Dedifferentiated amniotic fluid mesenchymal stem cell (primary cell): ENCODE measurements around the gene CKS1B.

ENCODE experiments used
- DNase-seq: peaks from one replicate; pipeline ENCODE4 v3.0.0-alpha.2; 2016; ENCODE audit errors: extremely low spot score

The CKS1B gene

DNA sequence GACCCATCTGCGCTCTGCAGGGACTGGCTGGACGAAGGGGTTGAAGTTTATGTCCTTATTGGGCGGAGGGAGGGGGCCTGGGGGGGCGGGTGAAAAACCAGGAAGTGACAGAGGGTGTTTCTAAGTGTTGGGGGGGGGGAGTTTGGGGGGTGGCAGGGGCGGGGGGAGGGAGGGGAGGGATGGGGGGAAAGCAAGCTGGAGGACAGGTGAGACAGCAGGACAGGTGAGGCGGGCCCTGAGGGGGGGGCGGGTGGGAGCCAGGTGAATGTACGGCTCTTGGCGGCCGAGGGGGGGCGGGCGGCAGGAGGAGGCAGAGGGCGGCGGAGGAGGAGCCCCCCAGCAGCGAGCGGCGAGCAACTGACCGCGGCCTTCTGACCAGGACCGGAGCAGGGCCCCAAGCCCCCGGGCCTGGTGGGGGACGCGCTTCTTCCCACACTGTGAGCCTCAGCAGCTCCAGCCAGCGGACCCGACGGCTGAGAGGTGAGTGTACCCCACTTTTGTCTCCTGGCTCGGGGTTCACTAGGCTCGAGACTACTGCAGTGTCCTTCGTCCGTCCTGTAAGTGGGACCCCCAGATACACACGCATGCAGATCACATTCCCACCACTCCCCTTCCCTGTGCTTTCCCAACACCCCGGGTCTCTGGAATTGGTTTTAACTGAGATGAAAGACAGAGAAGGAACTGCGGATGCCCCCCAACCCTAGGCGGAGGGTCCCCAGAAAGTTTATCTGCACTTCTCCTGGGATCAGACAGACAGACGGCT, 28.2 kb downstream of the CKS1B start, which contains the start of gene ZBTB7B:
ZBTB7B (plus strand) TSS at position 339 of the 763 bp plus-strand sequence. CDS start 11,859 bp downstream, outside the sequence.
- DNase-seq = no peak

DNA sequence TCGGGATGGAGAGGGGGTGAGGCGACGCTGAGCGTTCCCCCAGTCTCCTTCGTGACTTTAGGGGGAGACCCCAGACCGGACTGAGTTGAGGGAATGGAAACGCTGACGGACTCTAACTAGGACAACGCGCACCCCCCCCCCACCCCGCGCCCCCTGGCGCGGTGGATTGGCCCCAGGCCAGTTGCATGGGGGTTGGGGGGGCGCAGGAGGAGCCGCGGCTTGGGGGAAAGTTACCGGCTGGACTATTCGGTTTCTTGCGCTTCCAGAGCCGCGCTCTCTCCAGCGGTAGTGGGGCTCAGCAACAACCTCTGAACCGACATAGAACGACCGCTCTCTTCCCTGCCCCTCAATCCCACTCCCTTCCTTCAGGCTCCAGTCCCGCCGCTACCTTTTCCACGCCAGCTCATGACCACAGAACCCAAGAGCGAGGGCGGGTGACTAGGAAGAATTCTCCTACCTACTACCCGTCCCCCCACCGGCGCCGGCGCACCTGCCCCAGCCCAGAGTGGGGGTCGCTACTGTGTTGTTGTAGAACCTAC, 28.8 kb downstream of the CKS1B start:
- DNase-seq = no peak

DNA sequence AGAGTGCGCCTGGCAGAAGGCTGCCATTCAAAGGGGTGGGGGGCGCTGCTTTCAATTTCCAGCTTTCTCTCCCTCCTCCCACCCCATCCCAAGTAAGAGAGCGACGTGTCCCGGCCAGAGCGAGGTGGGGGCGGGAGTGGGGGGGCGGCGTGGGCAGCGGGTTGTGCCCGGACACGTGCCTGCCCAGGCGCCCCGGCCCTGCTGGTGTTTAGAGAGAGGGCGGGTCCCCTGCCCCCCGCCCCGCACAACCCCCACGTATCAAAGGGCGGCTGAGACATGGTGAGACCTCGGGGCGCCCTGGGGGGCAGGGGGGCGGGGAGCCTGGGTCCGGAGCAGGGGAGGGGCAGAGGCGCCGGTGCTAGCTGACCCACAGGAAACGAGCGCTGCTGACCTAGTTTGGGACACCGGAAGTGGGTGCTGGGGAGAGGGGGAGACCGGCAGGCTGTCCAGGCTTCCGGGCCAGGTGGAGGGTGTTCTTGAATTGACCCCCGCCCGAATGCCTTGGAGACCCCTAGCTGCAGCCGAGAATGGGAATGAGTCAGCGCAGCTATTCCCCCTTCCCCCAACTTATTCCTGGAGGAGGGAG, 29.4 kb downstream of the CKS1B start:
- no peak for DNase-seq

DNA sequence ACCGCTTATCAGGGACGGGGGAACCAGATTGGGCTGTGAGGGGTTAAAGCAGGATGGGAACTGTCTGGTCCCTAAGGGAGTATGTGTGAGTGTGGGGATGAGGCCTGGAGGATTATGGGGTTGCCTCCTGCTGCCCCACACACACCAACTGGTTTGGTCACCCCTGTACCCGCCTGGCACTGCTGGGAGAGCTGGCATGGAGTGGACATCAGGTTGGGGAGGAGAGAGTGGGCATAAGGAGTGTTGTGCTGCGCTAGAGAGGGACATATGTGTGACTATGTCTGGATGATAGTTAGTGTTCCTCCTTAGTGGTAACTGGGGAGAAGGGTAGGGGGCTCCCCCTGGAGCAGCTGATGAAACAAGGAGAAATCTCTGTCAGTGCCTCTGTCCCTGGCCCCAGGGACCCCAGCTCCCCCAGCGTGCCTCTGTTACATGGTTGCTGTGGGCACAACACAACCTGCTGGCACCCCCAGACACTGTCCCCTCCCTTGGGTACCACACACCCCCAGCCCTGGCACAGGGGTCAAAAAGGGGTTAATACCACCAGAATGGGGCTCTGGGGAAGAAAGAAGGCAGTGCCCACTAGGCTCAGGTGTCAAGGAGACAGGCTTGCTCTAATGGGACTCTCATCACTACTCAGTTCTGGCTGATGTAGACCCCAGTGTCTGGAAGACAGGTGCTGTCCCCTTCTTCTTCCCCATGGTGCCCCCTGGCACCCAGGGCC, 30.0 kb downstream of the CKS1B start:
- DNase-seq = no peak

DNA sequence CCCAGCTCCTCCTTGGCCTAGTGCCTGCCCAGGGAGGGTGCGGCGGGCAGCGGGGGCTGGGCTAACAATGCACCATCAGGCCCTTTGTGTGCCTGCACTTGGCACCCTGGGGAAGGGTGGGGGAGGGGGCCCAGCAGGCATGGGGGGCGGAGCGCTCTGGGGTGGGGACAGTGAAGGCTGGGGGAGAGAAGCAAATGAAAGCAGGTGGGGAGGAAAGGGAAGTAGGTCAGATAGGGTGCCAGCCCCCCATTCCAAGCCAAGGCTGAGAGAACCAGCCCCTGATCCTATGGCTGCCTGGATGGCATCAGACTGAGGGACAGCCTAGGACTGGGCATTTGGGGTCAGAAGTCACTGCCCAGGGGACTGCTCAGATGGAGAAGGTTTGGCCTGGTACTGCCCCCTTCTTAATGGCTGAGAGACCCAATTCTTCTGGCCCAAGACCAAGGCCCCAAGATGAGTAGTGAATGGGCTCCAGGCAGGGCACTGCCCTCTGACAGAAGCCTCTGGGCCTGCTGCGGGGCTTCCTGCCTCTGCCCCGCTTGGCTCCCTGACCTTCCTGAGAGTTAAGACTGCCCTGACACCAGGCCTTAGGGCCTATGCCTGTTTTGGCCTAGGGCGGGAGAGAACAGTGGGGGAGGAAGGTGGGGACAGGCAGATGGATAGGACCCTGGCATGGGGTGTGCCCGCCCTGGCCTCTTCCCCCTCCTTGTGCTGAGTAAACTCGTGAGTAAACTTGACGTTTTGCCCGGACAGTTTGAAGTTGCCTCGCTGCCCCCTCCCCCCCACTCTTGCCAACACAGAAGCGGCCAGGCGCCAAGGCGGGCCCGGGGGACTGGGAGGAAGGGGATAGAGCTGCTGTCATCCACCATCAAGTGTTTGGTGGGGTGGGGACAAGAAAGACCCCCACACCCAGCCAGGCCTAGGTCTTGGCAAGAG, 30.9 kb downstream of the CKS1B start:
- no peak for DNase-seq

DNA sequence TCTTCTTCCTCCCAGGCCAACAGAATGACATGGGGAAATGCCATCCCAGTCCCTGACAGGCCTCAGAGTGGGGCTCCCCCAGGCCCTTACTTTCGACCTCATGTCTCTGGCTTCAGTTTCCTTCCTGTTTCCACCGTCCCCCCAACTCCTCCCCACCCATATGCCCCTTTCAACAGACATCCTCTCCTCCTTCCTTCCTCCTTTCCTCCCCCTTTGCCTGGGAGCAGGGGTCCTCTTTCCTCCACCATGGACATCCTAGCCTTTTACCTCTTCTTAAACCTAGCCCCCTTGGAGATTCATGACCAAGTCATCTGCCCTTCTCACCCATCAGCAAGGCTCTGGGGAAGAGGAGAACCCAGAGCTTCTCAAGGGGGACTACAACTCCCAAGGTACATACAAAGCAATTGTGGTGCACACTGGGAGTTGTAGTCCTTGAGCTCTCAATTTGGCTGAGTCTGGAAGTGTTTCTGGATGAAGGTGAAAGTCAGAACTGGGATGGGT, 32.2 kb downstream of the CKS1B start:
- DNase-seq = no peak

DNA sequence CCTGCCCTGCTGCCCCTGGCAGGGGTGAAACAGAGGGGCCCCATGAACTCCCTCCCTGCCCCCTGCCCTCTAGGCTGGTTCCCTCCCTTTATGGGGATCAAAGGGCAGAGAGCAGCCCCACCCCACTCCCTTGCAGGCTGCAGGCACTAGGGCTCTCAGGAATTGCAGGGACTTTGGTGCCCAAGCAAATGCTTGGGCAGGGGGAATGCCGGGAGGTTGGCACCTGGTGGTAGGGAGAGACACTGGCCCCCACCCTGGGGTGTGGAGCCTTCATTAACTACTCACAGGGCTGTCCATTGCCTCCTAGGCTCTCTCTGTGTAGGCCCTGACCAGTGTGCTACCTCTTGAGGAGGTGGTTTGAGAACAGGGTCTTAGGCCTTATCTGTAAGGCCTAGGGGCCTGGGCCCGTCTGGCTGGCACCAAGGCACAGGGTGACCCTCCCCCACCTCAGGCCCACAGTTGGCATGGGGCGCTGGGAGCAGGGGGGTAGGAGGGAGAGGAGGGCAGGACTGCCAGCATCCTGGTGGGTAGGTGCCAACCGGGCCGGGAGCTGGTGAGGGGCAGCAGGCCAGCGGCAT, 32.9 kb downstream of the CKS1B start:
- DNase-seq = no peak

DNA sequence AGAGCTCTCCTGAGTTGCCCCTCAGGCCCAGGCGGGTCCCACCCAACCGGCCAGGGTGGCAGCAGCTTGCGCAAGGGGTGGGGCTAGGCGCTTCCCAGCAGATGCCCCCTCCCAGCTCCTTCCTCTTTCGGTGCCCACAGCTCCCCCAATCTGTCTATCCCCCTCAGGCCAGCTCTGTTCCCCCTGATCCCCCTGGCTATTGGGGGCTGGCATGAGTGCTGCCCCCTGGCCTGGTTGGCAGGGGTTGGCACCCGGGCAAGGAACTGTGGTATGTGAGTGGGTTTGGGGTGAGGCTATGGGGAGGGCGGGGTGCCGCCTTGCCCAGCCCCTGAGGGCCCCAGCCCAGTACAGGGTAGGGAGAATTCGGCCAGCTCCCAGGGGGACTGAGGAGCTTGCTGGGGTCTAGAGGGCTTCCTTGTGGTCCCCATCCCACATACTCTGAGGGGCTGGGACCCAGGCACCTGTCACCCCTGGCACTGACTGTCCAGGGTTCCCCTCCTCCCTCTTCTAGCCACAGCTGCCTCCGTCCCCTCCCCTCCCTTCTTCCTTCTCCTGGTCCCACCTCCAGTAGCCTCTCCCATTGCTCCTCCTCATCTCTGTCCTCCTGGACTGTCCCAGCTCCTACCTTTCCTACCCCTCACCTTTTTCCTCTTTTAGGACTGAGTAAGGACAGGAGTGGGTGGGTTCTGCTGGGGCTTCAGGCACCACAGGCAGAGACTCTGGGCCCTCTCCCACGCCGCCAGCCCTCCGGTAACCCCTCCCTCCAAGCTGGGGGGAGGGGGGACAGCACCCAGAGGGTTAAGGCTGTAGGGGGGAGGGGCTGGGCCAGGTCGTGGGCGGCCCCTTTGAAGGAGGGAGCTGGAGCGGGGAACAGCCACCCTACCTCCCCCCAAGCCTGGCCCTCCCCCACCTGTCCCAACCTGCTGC, 33.8 kb downstream of the CKS1B start:
- DNase-seq = no peak

DNA sequence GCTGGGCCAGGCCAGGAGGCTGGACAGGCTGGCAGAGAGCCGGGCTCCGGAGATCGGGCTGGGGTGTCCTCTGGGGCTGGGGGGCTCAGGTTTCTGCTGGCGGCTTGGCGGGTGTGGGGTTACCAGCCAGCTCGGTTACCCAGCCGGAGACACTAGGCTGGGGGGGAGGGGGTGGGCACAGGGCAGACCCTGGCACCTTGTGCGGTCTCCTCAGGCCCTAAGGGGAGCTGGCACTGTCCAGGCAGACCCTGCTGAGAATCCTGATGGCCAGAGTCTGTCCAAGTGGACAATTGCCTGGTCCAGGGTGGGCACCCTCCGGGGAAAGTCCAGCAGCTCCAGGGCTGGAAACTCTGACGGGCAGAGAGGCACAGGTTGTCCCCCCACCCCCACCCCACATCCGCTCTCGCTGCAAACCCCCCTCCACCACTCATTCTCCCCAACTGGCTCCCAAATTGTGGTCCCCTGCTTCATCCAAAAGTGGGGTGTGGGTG, 34.8 kb downstream of the CKS1B start:
- DNase-seq = no peak

DNA sequence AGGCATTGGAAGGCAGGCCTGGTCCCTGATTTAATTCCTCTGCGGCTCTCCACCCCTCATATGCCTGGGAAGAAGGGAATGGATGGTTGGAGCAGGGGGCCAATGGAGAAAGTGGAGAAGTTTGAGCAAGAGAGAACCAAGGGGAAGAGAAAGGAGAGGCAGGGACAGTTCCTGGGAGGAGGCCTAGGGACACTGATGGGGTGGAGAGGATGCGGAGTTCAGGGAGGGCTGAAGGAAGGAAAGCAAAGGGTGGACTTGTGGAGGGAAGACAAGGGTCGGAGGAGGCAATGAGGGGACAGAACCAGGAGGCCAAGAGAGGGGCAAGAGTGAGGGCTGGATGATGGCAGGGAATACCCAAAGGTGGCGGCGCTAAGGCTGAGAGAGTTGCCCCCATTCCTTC, 35.3 kb downstream of the CKS1B start:
- no peak for DNase-seq

DNA sequence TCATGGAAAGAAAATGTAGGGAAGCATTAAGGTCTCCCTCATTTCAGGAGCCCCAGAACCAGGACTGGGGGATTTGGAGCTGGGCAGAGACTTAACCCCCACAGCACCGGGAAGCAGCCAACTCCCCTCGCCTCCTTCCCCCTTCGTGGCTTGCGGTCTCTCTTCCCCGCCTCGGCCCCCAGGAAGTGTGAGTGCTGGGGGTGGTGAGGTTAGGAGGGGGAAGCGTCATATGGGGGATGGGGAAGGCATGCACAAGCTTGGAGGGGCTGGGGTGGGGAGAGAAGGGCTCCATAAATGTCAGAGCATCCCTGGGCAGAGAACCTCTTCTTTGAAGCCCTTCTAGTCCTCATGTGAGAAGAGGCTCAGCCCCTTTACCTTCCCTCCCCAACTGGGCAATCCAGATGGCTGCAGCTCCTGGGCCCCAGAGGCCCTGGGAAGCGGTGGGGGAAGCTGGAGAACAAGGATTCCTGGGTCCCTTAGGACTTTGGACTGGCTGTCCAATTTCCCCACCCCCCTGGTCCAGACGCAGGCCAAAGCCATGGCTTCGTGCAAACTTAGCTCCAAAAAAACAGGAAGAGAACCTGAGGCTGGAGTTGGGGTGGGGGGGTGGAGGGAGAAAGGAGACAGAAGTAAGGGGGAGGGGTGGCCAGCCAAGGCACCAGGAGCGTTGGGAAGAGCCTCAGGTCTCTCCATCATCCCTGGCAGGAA, 35.9 kb downstream of the CKS1B start:
- DNase-seq = no peak

DNA sequence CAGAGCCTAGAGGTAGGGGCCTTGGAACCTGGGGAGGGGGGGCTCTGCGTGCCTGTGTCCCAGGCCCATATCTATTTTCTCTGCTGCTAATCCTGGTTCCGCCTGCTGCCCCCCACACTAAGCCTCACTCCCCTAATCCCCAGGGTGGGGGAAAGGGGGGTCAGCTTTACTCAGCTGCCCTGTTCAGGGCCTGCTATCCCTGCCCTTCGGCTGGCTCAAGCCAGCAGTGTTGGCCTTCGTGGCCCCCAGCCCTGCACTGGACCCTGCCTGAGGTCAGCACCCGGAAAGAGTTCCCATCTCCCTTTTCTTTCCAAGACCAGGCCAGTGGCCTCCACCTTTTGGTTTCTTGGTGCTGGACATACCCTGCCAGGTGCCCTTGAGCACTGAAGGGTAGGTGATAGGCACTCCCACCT, 36.5 kb downstream of the CKS1B start:
- no peak for DNase-seq

DNA sequence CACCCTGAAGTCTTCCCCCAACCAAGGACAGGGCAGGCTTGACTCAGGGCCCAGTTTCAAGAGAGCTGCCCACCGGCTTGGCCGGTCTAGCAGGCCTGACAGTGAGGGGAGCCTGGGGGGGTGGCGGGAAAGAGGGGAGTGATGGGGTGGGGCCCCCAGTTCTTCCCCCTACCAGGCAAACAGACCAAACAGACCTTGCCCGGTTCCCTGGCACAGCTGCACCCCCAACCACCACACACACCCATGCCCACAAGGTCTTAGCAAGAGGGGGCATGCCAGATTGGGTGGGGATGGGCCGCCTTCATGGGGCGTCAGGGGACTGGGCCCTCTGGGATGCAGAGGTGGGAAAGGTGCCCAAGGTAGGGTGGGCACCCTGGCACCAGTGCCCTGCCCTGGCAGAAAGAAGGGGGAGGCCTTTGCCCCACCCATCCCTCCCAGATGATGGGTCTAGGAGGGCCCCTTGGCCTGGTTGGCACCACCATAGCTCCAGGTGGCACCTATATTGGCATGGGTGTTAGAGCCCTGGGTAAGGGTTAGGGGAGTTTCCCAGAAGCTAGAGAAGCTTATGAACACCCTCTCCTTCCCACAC, 37.0 kb downstream of the CKS1B start:
- DNase-seq = no peak

DNA sequence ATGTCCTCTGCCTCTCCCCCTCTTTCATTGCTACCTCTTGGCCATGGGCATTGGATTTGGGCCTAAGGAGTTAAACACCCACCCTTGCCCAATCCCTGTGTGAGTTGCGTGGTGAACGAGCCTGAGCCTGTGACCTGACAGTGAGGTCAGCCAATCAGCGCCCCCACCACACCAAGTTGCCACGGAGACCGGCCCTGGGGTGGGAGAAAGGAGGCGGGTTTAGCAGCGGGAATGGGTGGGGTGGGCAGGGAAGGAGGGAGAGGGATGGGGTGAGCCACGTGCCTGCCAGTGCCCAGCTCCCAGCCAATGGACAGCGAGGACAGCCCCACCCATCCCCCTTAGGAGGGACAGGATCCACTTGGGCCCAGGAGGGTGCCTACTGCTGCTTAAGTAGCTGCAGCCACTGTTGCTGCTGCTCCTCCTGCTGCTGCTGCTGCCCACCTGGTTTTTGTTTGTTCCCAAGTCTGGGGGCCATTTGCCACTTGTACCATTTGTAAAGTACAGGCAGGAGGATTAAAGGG, 37.6 kb downstream of the CKS1B start:
- DNase-seq = no peak

DNA sequence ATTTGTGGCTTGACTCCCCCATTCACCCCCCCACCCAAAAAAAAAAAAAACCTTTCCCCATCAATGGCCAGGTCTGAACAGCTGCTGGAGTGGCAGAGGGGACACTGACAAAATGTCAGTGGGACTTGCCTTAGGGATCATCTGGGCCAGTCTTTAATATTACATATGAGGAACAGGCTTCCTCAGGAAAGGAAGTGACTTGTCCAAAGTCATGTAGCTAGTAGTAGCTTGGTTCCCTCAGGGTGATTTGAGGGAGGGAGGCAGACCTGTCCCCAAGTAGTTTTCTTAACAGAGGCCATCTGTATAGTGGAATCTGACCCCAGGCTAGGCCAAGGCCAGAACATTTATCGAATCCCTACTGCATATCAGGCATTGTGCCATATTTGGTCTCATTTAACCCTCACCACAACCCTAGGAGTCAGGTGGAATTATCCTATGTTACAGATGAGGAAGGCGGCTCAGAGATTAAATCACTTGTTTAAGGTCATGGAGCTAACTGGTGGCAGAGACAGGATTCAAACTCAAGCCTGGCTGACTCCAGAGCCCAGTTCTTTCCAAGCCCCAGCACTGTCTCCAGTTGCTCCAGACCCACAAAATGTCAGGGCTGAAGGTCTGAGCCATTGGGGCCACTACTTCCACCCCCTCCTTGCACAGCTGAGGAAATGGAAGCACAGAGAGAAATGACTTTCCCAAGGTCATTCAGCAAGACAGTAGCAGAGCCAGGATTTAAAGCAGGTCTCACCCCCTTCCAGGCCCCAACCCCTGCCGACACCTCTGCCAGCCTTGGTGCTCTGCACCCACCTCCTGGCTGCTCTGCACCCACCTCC, 38.5 kb downstream of the CKS1B start:
- no peak for DNase-seq

DNA sequence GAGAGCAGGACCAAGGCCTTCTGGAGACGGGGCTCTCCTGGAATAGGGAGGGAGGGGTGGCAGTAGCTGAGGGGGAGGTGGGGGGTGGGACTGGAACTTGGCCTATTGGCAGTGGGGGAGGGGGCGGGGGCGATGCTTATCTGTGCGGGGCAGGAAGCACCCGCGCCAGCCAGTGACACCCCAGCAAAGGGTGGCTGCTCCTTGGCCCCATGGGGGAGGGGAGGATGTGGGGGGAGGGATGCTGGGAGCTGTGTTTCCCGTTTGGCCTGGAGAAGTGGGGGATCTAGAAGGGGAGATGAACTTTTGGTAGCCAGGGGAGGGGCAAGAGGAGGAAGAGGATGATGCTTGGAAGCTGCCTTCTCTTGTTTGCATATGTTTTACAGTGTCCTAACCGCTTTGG, 39.2 kb downstream of the CKS1B start:
- no peak for DNase-seq

DNA sequence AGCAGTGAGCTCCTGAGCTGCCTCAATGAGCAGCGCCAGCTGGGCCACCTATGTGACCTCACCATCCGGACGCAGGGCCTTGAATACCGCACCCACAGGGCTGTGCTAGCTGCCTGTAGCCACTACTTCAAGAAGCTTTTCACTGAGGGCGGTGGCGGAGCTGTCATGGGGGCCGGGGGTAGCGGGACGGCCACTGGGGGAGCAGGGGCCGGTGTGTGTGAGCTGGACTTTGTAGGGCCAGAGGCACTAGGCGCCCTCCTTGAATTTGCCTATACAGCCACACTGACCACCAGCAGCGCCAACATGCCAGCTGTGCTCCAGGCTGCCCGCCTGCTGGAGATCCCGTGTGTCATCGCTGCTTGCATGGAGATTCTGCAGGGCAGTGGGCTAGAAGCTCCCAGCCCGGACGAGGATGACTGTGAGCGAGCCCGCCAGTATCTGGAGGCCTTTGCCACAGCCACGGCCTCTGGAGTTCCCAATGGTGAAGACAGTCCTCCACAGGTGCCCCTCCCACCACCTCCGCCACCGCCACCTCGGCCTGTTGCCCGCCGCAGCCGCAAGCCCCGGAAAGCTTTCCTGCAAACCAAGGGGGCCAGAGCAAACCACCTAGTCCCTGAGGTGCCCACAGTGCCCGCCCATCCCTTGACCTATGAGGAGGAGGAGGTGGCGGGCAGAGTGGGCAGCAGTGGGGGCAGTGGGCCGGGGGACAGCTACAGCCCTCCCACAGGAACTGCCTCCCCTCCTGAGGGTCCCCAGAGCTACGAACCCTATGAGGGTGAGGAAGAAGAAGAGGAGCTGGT, 40.4 kb downstream of the CKS1B start:
- no peak for DNase-seq
